ENCODE data around the gene LCLAT1.

The LCLAT1 gene

DNA sequence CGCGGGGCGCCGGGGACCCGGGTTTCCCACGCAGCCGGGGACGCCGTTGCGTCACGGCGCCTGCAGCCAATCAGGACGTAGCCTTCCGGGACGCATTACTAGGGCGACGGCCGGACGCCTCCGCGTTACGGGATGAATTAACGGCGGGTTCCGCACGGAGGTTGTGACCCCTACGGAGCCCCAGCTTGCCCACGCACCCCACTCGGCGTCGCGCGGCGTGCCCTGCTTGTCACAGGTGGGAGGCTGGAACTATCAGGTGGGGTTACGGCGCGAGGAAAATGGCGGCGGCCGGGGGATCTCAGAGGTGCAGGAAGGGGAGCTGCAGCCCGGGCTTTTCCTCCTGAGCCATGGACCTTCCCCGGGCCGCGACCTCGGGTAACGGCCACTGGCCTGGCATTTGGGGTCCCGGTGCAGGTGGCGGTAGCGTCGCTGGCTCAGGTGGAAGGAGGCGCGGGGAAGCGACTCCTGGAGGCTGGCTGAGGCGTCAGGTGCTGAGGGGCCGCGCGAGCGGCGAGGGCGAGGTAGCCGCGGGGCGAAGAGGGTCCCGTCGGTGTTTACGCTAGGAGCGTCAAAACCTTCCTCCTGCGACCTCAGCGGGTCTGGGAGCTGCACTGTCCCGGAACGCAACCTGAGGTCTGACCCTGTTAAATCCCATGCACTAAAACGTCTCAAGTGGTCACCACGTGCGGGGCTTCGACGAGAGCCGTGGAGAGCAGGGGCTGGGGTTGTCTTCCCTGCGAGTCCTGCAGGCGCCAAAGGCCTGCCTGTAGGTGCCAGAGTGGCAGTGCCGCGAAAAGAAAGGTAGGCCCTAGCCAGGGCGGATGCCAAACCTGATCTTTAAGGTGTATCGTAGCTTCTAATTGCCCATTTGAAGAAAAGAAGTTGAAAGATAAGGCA lies at the start of gene LCLAT1:
LCLAT1 (plus strand) TSS at position 98 of the 897 bp plus-strand sequence. CDS start 78,345 bp downstream, outside the sequence.
- DNase-seq, result peak; percentile 61

DNA sequence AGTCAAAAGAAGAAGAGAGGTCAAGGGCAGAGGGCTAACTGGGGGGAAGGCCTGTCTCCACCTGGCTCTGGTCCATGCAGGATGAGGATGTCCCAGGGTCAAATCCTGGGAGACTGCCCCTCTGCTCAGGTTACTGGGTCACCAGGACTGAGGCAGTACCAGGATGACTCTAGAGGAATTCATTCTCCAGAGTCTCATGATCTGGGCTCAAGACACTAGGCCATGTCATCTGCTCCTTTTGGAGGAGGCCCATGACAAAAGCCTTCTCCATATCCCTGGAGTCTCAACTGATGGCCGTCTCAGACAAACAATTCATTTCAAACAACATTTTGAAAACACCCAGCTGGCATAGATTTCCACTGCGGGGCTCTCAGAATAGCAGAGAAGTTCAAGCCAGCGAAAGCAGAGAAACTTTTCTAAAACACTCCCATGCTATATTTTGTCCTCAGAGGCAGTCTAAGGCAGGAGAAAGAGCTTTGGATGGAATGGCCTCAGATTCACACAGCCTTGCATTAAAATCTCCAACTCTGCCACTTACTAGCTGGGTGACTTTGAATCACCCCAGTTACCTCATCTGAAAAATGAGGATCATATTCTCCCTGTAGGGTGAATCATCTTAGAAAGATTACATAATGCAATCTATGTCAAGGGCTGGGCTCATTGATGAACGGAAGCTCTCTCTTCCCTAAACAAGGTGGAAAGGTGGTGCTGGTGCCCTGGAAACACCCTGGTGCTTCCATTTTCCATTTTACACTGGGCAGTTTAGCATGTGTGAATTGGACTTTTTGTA lies 48.8 kb upstream of the LCLAT1 start:
- DNase-seq, result no peak

DNA sequence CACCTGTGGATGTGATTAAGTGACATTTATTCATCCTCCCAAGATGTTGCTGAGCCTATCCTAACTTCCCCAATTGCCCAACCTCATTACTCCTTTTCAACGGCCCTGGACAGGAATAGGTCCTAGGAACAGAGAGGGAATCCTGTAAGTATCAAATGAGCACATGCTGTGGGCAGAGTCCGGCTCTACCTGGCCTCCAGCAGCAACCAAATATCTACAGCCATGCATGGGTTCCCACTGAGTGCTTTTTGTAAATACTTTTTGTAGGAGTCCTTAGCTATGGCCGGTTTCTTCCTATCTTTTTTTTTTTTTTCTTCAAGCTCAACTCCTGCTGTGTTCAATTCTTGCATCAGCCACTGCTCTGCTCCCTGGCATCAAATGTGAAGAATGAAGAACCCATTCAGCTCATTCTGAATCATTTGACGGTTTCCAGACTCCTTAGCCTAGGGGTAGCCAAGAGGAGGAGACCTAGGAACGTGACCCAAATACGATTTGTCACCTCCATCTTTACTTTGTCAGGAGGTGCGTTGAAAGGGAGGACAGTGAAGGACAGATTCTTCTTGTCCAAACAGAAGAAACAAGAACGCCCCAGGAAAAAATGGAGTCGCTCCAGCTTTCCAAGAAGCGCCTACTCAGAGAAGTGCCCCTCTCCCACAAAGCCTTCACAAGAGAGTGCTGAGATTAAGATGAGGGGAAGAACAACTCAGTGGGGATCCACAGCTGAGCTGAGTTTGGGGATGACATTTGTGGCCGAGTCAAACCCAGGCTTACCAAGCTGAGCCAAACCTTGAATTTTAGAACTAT lies 46.7 kb upstream of the LCLAT1 start:
- DNase-seq, result no peak

DNA sequence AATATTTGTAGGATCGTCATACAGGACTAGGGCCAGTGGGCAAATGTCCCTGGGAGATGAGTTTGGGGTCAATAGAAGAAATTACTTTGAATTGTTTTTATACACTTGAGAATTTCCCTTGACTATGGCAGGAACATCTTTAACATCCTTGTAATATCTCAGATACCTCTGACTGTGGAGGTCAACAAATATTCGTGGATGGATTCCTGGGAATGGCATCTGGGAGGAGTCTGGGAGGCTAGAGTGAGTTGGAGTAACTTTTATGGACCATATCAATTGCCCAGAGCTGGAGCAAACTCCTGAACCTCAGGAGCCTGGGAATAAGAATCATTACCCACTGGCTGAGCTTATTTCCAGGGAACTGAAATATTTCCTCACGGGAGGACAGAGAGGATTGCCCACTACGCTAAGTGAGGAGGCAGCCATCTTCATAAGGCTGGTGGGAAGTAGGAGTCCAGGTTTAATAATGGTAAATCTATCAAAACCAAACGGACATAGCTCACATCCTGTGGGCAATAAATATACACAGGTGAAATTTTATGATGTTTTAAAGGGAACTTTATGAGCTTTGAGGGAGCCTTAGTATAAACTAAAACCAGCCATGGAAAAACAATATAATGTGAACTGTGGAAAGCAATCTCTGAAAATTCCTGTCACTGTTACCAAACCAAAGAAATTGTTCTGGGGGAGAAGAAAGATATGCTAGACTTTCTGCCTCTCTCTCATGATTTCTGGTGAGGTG lies 44.4 kb upstream of the LCLAT1 start:
- DNase-seq, result no peak

DNA sequence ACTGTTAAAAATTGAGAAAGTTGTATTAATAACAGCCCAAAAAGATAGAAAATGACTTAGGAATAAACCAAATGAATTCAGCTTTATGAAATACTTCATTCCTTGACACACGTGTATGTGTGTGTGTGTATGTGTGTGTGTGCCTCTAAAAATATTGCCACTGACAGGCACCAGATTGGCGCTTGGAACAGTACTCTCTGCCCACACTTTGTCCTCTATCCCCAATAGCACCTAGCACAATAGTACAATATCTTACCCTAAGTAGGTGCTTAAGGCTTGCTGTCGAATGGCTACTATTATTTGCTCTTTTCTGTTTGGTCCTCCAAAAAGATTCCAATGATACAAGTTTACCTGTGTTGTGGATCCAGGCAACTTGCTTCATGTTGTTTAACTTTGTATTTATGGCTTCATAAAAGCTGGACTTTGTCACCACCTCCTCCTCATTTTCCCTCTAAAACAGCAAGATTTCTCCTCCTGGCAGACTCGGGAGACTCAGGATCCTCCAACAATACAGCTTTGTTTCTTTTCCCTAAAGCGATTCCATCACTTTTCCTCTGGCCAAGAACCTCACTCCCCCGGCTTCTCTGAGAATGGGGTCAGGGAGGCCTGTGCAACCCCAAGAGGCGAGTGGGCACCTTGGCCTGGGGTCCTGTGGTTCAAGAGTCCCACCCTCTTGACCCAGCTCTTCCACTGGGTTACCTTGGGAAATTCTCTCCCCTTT lies 43.3 kb upstream of the LCLAT1 start:
- no peak for DNase-seq

DNA sequence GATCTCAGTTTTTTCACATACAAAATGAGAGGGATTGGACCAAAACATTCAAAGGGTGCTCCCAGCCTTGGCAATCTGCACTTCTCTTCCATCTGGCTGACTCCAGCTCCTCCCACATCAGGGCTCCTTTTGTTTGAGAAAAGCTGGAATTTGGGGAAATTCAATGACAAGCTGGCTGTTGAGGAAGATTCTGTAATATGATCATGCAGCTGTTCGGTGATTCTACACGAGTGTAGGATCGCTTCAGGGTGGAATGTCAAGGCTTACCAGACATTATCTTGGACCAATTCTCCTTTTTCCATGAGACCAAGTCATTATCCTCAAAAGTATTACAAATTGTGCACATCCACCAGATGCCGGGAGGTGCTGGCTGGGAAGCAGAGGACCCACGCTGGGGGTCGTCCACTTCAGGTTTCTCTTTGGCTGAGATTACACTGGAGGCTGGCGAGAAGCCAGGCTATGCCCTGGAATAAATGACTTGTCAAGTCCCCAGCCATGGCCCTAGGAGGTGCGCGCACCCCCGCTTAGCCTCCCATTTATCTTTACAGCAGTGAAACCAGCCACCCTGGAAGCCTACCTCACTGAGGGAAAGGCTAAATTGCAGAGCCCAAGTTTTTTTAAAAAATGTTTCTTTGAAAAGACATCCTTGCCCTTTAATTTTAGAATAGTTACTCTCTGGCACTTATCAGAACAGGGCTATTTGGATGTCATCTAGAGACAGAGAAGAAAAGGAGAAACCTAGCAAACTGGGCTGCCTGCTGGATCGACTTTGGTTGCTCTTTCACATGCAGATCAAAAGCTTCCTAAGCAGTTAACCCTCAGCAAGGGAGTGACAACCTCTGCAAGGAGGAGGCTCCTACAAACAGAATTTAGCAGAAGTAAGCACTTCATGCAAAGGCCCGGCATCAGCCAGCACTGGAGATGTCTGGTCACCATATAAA lies 42.5 kb upstream of the LCLAT1 start:
- no peak for DNase-seq

DNA sequence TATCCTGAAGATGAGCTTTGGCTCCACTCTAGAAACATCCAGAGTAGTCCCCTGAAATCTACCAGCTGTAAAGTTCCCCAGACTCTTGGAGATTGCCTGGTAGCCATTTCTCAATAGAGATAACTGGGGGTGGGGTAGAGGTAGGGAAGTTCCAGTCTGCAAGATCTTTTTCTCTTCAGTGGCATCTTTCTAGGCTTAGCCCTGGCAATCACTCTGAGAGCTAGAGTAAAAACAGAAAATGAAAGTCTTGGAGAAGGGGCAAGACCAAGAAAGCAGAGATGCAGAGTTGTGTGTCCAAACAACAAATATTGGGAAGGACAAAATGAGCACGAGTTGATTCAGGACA lies 41.8 kb upstream of the LCLAT1 start:
- DNase-seq, result no peak

DNA sequence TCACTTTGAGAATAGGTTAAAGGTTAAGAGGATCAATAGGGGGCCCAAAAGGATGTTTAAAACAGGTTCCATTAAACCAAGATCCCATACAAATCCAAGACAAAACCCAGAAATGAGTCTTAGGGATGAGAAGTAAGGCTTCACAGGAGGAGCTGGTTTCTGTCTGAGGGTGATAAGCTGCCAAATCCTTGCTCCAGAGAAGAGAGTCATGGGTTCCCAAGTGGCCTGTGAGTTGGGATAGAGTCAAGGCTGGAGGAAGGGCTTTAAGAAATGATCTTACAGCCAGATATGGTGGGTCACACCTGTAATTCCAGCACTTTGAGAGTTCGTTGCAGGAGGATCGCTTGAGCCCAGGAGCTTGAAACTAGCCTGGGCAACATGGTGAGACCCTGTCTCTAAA lies 40.2 kb upstream of the LCLAT1 start:
- no peak for DNase-seq

DNA sequence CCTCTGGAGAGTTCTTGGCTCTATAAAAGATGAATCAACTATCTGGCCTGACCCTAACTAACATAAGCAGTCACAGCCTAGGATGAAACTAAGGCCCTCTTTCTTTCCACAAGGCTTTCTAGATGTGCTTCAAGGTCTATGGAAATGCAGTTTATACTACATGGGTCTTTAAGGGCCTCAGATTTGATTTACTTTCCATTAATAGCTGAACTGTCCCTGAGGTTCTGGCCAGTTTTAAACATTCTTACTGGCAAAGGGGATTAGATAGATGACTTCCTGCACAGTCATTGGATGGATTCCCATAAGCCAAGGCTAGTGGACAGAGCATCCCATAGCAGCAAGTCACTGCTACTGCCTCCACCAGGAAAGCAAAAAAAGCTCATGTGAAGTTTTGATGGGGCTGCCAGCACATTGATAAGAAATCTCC lies 38.1 kb upstream of the LCLAT1 start:
- DNase-seq, result no peak

DNA sequence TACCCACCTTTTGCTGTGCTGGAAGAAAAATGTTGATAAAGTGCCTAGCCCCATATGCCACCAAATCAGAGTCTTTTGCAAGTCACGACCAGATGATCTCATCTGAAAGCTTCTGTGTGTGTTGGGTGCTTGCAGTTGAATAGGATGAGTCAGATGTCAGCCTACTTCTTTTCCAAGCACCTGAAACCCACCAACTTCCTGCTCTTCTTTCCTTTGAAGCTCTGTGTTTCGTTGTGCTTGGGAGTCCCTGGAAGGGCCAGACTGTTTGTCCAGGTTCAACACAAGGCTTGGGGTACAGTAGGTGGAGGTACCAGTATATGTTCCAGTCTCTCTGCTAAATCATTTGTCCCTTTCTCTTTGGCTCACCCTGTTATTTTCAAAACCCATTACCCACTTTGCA lies 36.8 kb upstream of the LCLAT1 start:
- peak; percentile 17 for DNase-seq

DNA sequence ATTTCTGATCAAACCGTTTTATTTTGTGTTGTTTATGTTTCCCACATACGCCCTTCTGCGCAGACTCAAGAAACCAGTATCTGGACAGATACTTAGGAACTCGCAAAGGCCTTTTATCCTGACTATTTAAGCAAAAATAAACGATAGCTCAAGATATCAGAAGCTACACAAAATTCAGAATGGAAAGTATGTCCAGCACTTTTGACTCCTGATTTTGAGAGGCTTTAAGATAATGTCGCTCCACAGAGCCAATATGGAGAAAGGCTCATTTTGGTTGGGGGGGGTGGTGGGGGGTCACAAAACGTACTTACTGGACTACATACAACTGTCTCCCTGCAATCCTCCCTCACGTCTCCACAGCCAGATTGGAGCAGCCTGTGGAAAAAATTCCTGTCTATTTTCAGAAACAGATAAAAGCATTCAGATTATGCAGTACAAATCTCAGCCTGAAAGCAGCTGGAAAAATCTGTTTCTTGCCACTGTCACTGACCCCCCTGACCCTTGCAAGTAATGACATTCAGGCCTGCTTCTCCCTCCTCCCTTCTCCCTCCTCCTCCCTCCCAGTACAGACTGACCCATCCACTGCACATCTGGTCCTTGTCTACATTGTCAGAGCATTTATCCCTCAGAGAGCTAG lies 34.9 kb upstream of the LCLAT1 start:
- no peak for DNase-seq

DNA sequence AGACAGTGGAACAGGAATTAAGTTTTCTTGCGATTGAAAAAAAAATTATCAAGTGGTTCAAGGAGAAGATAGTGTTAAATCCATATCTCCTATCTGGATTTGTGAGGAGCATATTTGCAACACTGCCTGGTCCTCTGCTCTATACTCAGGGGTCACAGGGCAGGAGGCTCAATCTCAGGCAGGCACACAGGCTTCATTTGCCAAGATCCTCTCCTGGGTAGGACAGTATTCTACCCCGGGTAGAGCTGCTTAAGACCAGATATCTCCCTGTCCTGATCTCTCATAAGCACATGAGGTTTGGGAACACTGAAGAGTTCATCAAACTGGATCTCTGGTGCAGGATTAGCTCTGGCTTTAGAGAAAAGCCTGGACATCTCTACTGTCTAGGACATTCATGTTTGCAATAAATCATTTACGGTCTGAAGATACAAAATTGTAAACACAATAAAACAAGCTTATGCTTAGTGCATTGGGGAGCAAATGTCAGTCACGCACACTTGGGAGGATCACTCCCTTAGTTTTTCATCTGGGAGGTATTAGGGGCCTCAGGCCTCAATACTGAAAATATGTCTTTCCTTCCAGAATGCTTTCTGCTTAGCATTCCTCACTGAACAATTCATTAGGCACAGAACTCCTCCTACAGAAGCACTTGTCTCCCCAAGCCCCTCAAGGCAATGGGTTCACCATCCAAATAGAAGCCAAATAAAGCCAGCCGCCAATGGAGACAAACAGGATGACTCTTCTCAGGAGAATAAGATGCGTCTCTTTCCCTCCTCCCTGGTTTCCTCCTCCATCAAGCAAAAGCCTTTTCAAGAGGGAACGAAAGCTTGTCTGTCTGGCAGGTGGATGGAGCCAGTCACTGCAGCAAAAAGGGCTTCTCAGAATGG lies 34.1 kb upstream of the LCLAT1 start:
- no peak for DNase-seq

DNA sequence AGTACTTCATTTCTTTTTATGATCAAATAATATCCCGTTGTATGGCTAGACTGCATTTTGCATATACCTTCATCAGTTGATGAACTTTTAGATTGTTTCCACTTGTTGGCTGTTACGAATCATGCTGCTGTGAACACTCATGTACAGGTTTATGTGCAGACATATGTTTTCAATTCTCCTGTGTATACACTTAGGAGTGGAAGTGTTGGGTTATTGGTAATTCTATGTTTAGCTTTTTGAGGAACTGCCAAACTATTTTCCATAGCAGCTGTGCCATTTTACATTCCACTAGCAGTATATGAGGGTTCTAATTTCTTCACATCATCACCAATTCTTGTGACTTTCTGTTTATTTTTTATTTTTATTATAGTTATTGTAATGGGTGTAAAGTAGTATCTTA lies 32.1 kb upstream of the LCLAT1 start:
- no peak for DNase-seq

DNA sequence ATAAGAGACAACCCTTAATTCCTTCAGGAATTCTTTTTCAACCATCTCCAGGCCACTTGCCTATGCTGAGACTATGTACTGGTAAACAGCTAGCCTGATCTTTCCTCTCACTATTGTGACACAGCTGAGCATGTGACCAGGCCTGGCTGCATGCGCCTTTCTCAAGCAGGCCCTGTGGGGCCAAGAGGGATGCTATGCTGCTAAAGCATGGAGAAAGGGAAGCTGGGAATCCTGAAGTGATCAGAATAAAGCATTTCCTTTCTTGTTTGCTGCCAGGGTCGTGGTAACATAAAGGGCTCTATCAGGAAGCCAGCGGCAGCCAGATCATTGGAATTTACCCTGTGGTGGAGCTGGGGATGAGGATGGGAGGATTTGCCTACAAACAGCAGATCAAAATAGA lies 29.8 kb upstream of the LCLAT1 start:
- DNase-seq, result no peak

DNA sequence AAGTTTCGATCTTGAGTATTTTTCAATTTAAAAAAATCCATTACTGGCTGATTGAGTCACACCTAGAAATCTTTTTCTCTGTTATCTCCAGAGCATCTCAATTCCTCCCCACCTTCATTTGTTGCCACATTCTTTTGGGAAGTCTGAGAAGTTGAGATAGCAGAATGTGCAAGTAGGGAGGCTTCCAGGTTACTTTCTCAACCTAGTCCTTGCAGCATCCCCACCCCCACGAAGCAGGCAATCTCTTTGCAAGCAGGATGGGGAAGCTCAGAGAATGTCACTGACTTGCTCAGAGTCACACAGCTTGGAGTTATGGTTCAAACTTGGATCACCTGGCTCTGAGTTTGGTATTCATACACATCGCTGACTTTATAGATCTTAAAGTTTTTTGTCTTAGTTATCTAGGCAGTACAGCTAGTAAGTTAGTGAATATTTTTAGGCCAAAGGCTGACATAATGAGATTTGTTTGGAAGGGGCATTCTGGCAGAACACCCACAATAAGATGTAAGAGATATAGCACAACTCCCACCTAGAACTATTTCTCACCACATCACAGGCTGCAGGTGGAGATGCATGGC lies 25.9 kb upstream of the LCLAT1 start:
- no peak for DNase-seq

DNA sequence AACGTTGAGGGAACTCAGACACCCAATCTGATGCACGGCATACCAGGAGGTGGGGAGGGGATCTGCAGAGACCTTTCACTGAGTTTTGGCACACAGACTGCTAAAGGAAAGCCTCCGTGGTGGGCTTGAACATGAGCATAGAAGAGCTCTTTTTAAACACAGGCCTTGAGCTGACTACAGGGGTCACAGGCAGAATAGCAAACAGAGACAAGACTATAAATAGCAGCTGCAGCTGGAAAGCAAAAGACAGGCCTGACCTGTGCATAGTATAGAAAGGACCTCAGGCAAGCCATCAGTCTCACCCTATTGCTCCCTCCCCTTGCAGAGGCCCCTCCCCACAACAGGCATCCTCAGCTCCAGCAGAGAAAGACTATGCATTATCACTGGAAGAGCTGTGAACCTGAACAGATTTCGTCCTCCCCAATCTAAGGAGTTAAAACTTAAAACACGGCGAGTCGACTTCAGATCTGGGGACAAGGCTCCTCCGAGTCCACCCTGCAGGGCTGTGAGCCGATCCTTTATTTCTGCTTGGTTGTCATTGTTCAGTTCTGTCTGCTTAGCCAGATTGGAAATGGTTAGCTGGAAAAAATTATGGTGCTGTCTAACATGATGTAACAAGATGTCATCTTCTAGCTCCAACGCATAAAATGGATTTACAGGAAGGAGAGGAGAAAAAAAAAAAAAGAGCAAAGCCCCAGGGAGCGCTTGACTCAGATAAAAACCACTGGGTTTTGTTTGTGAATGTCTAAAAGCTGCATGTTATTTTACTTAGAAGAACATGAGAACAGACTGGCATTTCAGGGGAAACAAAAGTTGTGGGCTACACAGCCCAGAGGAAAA lies 25.2 kb upstream of the LCLAT1 start:
- peak; percentile 54 for DNase-seq

DNA sequence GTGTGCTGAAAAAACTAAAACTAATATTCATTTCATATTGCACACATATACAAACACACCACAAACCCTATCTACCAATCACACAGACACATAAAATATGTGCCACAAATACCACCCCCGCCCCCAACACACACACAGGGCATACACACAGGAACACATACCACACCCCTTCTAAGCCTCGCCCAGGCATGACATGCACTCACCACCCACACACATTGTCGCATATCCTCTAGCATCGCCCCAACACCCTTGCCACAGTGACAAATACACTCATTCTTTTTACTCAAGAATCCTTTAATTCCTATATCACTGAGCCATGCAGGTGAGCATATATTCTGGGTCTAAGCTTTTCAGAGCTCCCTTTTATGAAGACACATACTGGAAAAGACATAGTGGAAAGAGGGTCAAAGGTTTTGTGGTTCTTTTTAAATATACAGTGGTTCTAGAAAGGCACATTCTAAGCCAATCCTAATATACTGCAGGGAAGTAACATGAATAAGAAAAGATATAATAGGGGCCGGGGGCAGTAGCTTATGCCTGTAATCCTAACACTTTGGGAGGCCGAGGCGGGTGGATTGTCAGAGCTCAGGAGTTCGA lies 24.5 kb upstream of the LCLAT1 start:
- DNase-seq, result peak; percentile 9
